ENCODE results near the gene THAP8.

Gene THAP8

GRCh38 chr19:36027696-36028095 is 26.4 kb downstream of the THAP8 start:
- no peak for DNase-seq

GRCh38 chr19:36026091-36026876 is 27.8 kb downstream of the THAP8 start:
- DNase-seq: no peak

- no peak for DNase-seq
These were observed 28.5 kb downstream of the THAP8 start for GRCh38 chr19:36025541-36025940.

GRCh38 chr19:36023432-36023831 is 30.7 kb downstream of the THAP8 start:
- DNase-seq: no peak

GRCh38 chr19:36019061-36019670 is 34.9 kb downstream of the THAP8 start:
- no peak for DNase-seq

GRCh38 chr19:36014012-36014924 is 39.8 kb downstream of the THAP8 start, which contains the start of gene ALKBH6:
TSS of gene ALKBH6 (minus strand) at chr19:36014213. CDS start at chr19:36013397, 816 bp downstream.
- peak; percentile 100 for DNase-seq

GRCh38 chr19:36013280-36014011 is 40.6 kb downstream of the THAP8 start:
- DNase-seq: peak; percentile 65

- no peak for DNase-seq
These were observed 43.7 kb downstream of the THAP8 start for GRCh38 chr19:36010402-36010801.

GRCh38 chr19:36009633-36010379 is 44.3 kb downstream of the THAP8 start:
- no peak for DNase-seq

- DNase-seq: peak; percentile 83
These were observed 44.9 kb downstream of the THAP8 start for GRCh38 chr19:36009220-36009619.

- DNase-seq: no peak
These were observed 45.6 kb downstream of the THAP8 start, which contains the start of gene SYNE4 for GRCh38 chr19:36008336-36008978. TSS of gene SYNE4 (minus strand) at chr19:36008813. CDS start at chr19:36008681, 132 bp downstream.

GRCh38 chr19:36006955-36007354 is 47.1 kb downstream of the THAP8 start:
- DNase-seq: no peak

GRCh38 chr19:36003284-36003683 is 50.8 kb downstream of the THAP8 start:
- no peak for DNase-seq

- no peak for DNase-seq
These were observed 52.5 kb downstream of the THAP8 start for GRCh38 chr19:36001605-36002004.

GRCh38 chr19:35996777-35997176 is 57.3 kb downstream of the THAP8 start:
- DNase-seq: no peak

GRCh38 chr19:35995048-35995993 is 58.8 kb downstream of the THAP8 start, which contains the start of gene SDHAF1:
TSS of gene SDHAF1 (plus strand) at chr19:35995188. CDS start at chr19:35995275, 87 bp downstream.
- peak; percentile 98 for DNase-seq

GRCh38 chr19:35993923-35994598 is 60.0 kb downstream of the THAP8 start:
- DNase-seq: no peak

GRCh38 chr19:35992907-35993765 is 60.9 kb downstream of the THAP8 start:
- no peak for DNase-seq
